Measurements from ENCODE around the gene UGGT2.
"Not testable (repeated sequence)": the region's sequence is repeated elsewhere in the genome, so short reads cannot be mapped to it uniquely, and the experiment has no call there.

Gene UGGT2

DNA sequence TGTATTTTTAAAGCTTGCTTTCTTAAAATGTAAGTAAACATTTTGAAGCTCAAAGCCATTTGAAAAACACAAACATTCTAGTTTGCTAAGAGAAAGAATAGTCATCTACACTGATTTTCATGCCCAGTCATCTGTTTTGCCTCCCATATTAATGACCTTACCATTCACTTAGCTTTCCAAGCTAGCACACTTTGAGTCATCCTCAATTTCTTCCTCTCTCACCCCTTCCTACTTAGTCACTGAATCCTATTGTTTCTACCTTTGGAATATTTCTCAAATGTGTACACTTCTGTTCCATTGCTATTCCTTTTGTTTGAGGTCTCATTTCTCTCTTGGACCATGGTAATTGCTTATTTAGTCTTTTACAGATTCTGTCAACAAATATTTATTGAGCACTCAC, 29.4 kb upstream of the UGGT2 start:
- Histone ChIP-seq H3K27me3 (replicated peaks; ENCODE audit: control insufficient read depth, insufficient read depth, low read length, poor library complexity, severe bottlenecking) (no peaks in the 10 kb centered on the region), H3K4me3 (ENCODE audit: insufficient read depth, low read depth, low read length, poor library complexity, severe bottlenecking) (no peak overlapping the region), H3K27ac (ENCODE audit: insufficient read depth, low read length, poor library complexity, severe bottlenecking) (no peak overlapping the region), H3K4me1 (ENCODE audit: control insufficient read depth, insufficient read depth, low read length, poor library complexity, severe bottlenecking) (no peaks in the 10 kb centered on the region), H3K36me3 (ENCODE audit: control insufficient read depth, insufficient read depth, low read length) (no peaks in the 10 kb centered on the region), H3K9me3 (ENCODE audit: control insufficient read depth, low read length) (no peaks in the 10 kb centered on the region)
- DNase-seq = no peak

DNA sequence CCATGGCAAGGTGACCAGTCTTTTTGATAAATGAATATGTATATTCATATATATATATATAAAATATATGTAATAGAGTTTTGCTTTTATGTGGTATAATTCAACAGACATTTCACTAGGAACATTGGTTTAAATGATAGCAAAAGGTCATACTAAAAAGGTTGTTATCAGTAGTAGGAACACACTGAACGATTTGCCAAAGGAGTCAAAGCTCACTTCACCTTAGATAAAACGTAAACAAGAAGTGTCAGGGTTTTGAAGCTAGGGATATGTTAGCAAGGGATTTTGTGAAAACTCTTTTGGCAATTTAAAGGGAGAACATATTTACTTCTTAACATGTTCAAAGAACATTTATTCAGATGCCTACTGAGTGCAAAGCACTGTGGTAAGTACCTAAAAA, 28.7 kb upstream of the UGGT2 start:
- no peaks in the 10 kb centered on the region for H3K36me3 ChIP-seq (ENCODE audit: control insufficient read depth, insufficient read depth, low read length)
- H3K27me3 ChIP-seq (replicated peaks; ENCODE audit: control insufficient read depth, insufficient read depth, low read length, poor library complexity, severe bottlenecking) = no peaks in the 10 kb centered on the region
- H3K27ac ChIP-seq (ENCODE audit: insufficient read depth, low read length, poor library complexity, severe bottlenecking) = no peak overlapping the region
- DNase-seq = no peak
- no peak overlapping the region for H3K4me3 ChIP-seq (ENCODE audit: insufficient read depth, low read depth, low read length, poor library complexity, severe bottlenecking)
- H3K4me1 ChIP-seq (ENCODE audit: control insufficient read depth, insufficient read depth, low read length, poor library complexity, severe bottlenecking) = no peaks in the 10 kb centered on the region
- no peaks in the 10 kb centered on the region for H3K9me3 ChIP-seq (ENCODE audit: control insufficient read depth, low read length)

GRCh38 chr13:96080676-96081075, 27.5 kb upstream of the UGGT2 start:
- Histone ChIP-seq H3K36me3 (ENCODE audit: control insufficient read depth, insufficient read depth, low read length) (no peaks in the 10 kb centered on the region), H3K4me3 (ENCODE audit: insufficient read depth, low read depth, low read length, poor library complexity, severe bottlenecking) (no peak overlapping the region), H3K4me1 (ENCODE audit: control insufficient read depth, insufficient read depth, low read length, poor library complexity, severe bottlenecking) (no peaks in the 10 kb centered on the region), H3K27ac (ENCODE audit: insufficient read depth, low read length, poor library complexity, severe bottlenecking) (no peak overlapping the region), H3K27me3 (replicated peaks; ENCODE audit: control insufficient read depth, insufficient read depth, low read length, poor library complexity, severe bottlenecking) (no peaks in the 10 kb centered on the region), H3K9me3 (ENCODE audit: control insufficient read depth, low read length) (no peaks in the 10 kb centered on the region)
- DNase-seq = no peak

DNA sequence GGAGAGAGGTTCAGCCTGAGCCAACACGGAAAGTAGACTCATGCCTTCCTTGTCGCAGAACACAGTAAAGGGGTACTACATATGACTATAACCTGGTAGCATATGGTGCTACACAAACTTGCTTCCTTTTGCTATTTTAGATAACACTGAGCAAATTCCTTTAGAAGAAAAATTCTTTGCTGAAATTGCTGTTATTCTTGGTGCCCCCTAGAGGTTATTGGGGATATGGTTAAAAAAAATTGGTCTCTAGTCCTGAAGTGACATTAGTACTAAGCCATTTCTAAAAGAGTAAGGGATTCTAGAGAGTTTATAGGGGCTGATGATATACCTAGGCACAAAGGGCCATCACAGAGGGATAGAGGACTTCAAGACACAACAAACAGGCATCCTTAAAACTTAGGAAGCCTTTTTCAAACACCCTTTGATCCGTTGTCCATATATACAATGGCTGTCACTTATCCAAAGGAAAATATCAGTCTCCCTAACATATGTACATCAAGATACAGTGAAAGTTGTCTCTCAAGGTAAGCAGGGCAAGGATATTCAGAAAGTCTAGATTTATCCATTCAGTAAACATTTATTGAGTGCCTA, 22.8 kb upstream of the UGGT2 start:
- H3K36me3 ChIP-seq (ENCODE audit: control insufficient read depth, insufficient read depth, low read length) = no peaks in the 10 kb centered on the region
- H3K4me1 ChIP-seq (ENCODE audit: control insufficient read depth, insufficient read depth, low read length, poor library complexity, severe bottlenecking) = no peaks in the 10 kb centered on the region
- H3K4me3 ChIP-seq (ENCODE audit: insufficient read depth, low read depth, low read length, poor library complexity, severe bottlenecking) = no peak overlapping the region
- no peaks in the 10 kb centered on the region for H3K9me3 ChIP-seq (ENCODE audit: control insufficient read depth, low read length)
- no peaks in the 10 kb centered on the region for H3K27me3 ChIP-seq (replicated peaks; ENCODE audit: control insufficient read depth, insufficient read depth, low read length, poor library complexity, severe bottlenecking)
- DNase-seq = no peak
- H3K27ac ChIP-seq (ENCODE audit: insufficient read depth, low read length, poor library complexity, severe bottlenecking) = no peak overlapping the region

- Histone ChIP-seq H3K27me3 (replicated peaks; ENCODE audit: control insufficient read depth, insufficient read depth, low read length, poor library complexity, severe bottlenecking) (no peaks in the 10 kb centered on the region), H3K4me1 (ENCODE audit: control insufficient read depth, insufficient read depth, low read length, poor library complexity, severe bottlenecking) (no peaks in the 10 kb centered on the region), H3K4me3 (ENCODE audit: insufficient read depth, low read depth, low read length, poor library complexity, severe bottlenecking) (no peak overlapping the region), H3K36me3 (ENCODE audit: control insufficient read depth, insufficient read depth, low read length) (no peaks in the 10 kb centered on the region), H3K27ac (ENCODE audit: insufficient read depth, low read length, poor library complexity, severe bottlenecking) (no peak overlapping the region), H3K9me3 (ENCODE audit: control insufficient read depth, low read length) (no peaks in the 10 kb centered on the region)
- DNase-seq = no peak
These were observed 19.2 kb upstream of the UGGT2 start for GRCh38 chr13:96072392-96072791.

GRCh38 chr13:96071504-96071903, 18.3 kb upstream of the UGGT2 start:
- Histone ChIP-seq H3K36me3 (ENCODE audit: control insufficient read depth, insufficient read depth, low read length) (no peaks in the 10 kb centered on the region), H3K4me1 (ENCODE audit: control insufficient read depth, insufficient read depth, low read length, poor library complexity, severe bottlenecking) (no peaks in the 10 kb centered on the region), H3K4me3 (ENCODE audit: insufficient read depth, low read depth, low read length, poor library complexity, severe bottlenecking) (no peak overlapping the region), H3K27ac (ENCODE audit: insufficient read depth, low read length, poor library complexity, severe bottlenecking) (no peak overlapping the region), H3K27me3 (replicated peaks; ENCODE audit: control insufficient read depth, insufficient read depth, low read length, poor library complexity, severe bottlenecking) (no peaks in the 10 kb centered on the region), H3K9me3 (ENCODE audit: control insufficient read depth, low read length) (no peaks in the 10 kb centered on the region)
- DNase-seq = no peak

GRCh38 chr13:96068729-96069128, 15.5 kb upstream of the UGGT2 start:
- Histone ChIP-seq H3K27ac (ENCODE audit: insufficient read depth, low read length, poor library complexity, severe bottlenecking) (no peak overlapping the region), H3K4me1 (ENCODE audit: control insufficient read depth, insufficient read depth, low read length, poor library complexity, severe bottlenecking) (no peaks in the 10 kb centered on the region)

DNA sequence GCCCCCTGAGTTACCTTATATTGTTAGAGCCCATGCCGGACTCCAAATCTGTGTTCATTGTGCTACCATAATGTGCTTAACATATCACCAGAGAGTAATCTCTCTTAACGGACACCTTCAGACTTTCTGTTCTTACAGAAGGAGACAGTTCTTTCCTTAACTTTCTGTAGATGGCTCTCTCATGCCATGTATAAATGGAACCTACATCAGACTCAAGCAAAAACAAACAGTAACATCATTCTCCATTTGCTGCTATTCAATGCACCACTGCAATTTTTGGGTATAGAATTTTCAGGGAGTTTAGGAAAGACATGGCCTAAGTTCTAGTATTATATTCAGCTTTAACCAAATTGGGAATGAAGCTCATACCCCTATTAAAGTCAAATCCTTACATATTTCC, 12.6 kb upstream of the UGGT2 start:
- H3K9me3 ChIP-seq (ENCODE audit: control insufficient read depth, low read length) = no peaks in the 10 kb centered on the region

More at GRCh38 chr13:96068729-96069128, 15.5 kb upstream of the UGGT2 start:
- H3K4me3 ChIP-seq (ENCODE audit: insufficient read depth, low read depth, low read length, poor library complexity, severe bottlenecking) = no peak overlapping the region
- no peaks in the 10 kb centered on the region for H3K36me3 ChIP-seq (ENCODE audit: control insufficient read depth, insufficient read depth, low read length)
- no peaks in the 10 kb centered on the region for H3K27me3 ChIP-seq (replicated peaks; ENCODE audit: control insufficient read depth, insufficient read depth, low read length, poor library complexity, severe bottlenecking)
- H3K9me3 ChIP-seq (ENCODE audit: control insufficient read depth, low read length) = no peaks in the 10 kb centered on the region
- DNase-seq = no peak

GRCh38 chr13:96052656-96053002, 572 bp downstream of the UGGT2 start:
- no peaks in the 10 kb centered on the region for H3K36me3 ChIP-seq (ENCODE audit: control insufficient read depth, insufficient read depth, low read length)
- no peaks in the 10 kb centered on the region for H3K9me3 ChIP-seq (ENCODE audit: control insufficient read depth, low read length)
- peaks cover 6% of the 10 kb centered on the region for H3K27me3 ChIP-seq (replicated peaks; ENCODE audit: control insufficient read depth, insufficient read depth, low read length, poor library complexity, severe bottlenecking)
- no peak overlapping the region for H3K27ac ChIP-seq (ENCODE audit: insufficient read depth, low read length, poor library complexity, severe bottlenecking)
- H3K4me3 ChIP-seq (ENCODE audit: insufficient read depth, low read depth, low read length, poor library complexity, severe bottlenecking) = no peak overlapping the region
- H3K4me1 ChIP-seq (ENCODE audit: control insufficient read depth, insufficient read depth, low read length, poor library complexity, severe bottlenecking) = no peaks in the 10 kb centered on the region
- no peak for DNase-seq

More for the DNA sequence above, 12.6 kb upstream of the UGGT2 start:
- no peak for DNase-seq
- Histone ChIP-seq H3K36me3 (ENCODE audit: control insufficient read depth, insufficient read depth, low read length) (no peaks in the 10 kb centered on the region), H3K4me1 (ENCODE audit: control insufficient read depth, insufficient read depth, low read length, poor library complexity, severe bottlenecking) (no peaks in the 10 kb centered on the region), H3K27me3 (replicated peaks; ENCODE audit: control insufficient read depth, insufficient read depth, low read length, poor library complexity, severe bottlenecking) (no peaks in the 10 kb centered on the region), H3K4me3 (ENCODE audit: insufficient read depth, low read depth, low read length, poor library complexity, severe bottlenecking) (no peak overlapping the region), H3K27ac (ENCODE audit: insufficient read depth, low read length, poor library complexity, severe bottlenecking) (no peak overlapping the region)

- not testable (repeated sequence) for H3K36me3 ChIP-seq (ENCODE audit: control insufficient read depth, insufficient read depth, low read length); H3K27ac ChIP-seq (ENCODE audit: insufficient read depth, low read length, poor library complexity, severe bottlenecking); H3K4me1 ChIP-seq (ENCODE audit: control insufficient read depth, insufficient read depth, low read length, poor library complexity, severe bottlenecking); H3K9me3 ChIP-seq (ENCODE audit: control insufficient read depth, low read length); H3K27me3 ChIP-seq (replicated peaks; ENCODE audit: control insufficient read depth, insufficient read depth, low read length, poor library complexity, severe bottlenecking); H3K4me3 ChIP-seq (ENCODE audit: insufficient read depth, low read depth, low read length, poor library complexity, severe bottlenecking); DNase-seq
These were observed 1.3 kb downstream of the UGGT2 start for GRCh38 chr13:96051946-96052345.

DNA sequence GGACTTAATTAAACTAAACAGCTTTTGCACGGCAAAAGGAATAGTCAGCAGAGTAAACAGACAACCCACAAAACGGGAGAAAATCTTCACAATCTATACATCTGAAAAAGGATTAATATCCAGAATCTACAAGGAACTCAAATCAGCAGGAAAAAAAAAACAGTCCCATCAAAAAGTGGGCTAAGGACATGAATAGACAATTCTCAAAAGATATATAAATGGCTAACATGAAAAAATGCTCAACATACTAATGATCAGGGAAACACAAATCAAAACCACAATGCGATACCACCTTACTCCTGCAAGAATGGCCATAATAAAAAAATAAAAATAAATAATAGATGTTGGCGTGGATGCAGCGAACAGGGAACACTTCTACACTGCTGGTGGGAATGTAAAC, 1.7 kb downstream of the UGGT2 start:
- H3K4me1 ChIP-seq (ENCODE audit: control insufficient read depth, insufficient read depth, low read length, poor library complexity, severe bottlenecking); DNase-seq: not testable (repeated sequence)

More for the DNA sequence above, 1.7 kb downstream of the UGGT2 start:
- not testable (repeated sequence) for H3K27ac ChIP-seq (ENCODE audit: insufficient read depth, low read length, poor library complexity, severe bottlenecking); H3K9me3 ChIP-seq (ENCODE audit: control insufficient read depth, low read length); H3K36me3 ChIP-seq (ENCODE audit: control insufficient read depth, insufficient read depth, low read length); H3K4me3 ChIP-seq (ENCODE audit: insufficient read depth, low read depth, low read length, poor library complexity, severe bottlenecking); H3K27me3 ChIP-seq (replicated peaks; ENCODE audit: control insufficient read depth, insufficient read depth, low read length, poor library complexity, severe bottlenecking)

Data from effector memory CD4-positive, alpha-beta T cell (primary cell).